ENCODE measurements around the gene PTPRE.
A peak's percentile ranks its signal among the peaks of the same experiment; 100 is the strongest.

PTPRE gene

GRCh38 chr10:128099901-128100300 lies 193.0 kb downstream of the PTPRE start:
- no peak for DNase-seq

GRCh38 chr10:128101901-128102300 lies 195.0 kb downstream of the PTPRE start:
- no peak for DNase-seq

GRCh38 chr10:128102480-128103228 lies 195.8 kb downstream of the PTPRE start:
- no peak for DNase-seq

- DNase-seq: no peak
These were observed 196.4 kb downstream of the PTPRE start for GRCh38 chr10:128103229-128103714.

GRCh38 chr10:128105383-128105782 lies 198.5 kb downstream of the PTPRE start:
- DNase-seq: no peak

- no peak for DNase-seq
These were observed 202.8 kb downstream of the PTPRE start for GRCh38 chr10:128109707-128110106.

GRCh38 chr10:128110339-128110738 lies 203.4 kb downstream of the PTPRE start:
- DNase-seq: no peak

GRCh38 chr10:128111696-128112095 lies 204.8 kb downstream of the PTPRE start:
- DNase-seq: no peak

GRCh38 chr10:128113026-128113425 lies 206.1 kb downstream of the PTPRE start:
- no peak for DNase-seq

GRCh38 chr10:128114901-128115300 lies 208.0 kb downstream of the PTPRE start:
- no peak for DNase-seq

- DNase-seq: no peak
These were observed 208.5 kb downstream of the PTPRE start for GRCh38 chr10:128115356-128115755.

- DNase-seq: no peak
These were observed 209.3 kb downstream of the PTPRE start for GRCh38 chr10:128116187-128116586.

- no peak for DNase-seq
These were observed 210.1 kb downstream of the PTPRE start for GRCh38 chr10:128116851-128117615.

GRCh38 chr10:128121750-128122412 lies 215.0 kb downstream of the PTPRE start:
- no peak for DNase-seq

- no peak for DNase-seq
These were observed 216.0 kb downstream of the PTPRE start for GRCh38 chr10:128122931-128123330.

GRCh38 chr10:128123846-128124245 lies 216.9 kb downstream of the PTPRE start:
- DNase-seq: no peak

- no peak for DNase-seq
These were observed 218.0 kb downstream of the PTPRE start for GRCh38 chr10:128124813-128125403.

GRCh38 chr10:128125416-128125943 lies 218.6 kb downstream of the PTPRE start:
- DNase-seq: no peak

- peak; percentile 78 for DNase-seq
These were observed 219.3 kb downstream of the PTPRE start, which contains the start of gene MKI67 for GRCh38 chr10:128125944-128126764. TSS of gene MKI67 (minus strand) at chr10:128126423. CDS start at chr10:128125667, 756 bp downstream.

- no peak for DNase-seq
These were observed 221.7 kb downstream of the PTPRE start for GRCh38 chr10:128128582-128128981.

- no peak for DNase-seq
These were observed 223.1 kb downstream of the PTPRE start for GRCh38 chr10:128130051-128130450.

Measured in right kidney (tissue), 1 donor.